ENCODE data around the gene EXOSC5. TPM values are rescaled to one million over a fixed set of nuclear protein-coding genes. Genes with fewer than 3 reads are reported as not detected.
A peak's percentile ranks its signal among the peaks of the same experiment; 100 is the strongest.

Gene EXOSC5
- total RNA-seq, 1 experiment from 2014 or later = 43.1 TPM

- H3K27me3 ChIP-seq (replicated peaks; ENCODE audit: insufficient read depth, low read depth, low read length, poor library complexity) = no peaks in the 10 kb centered on the region
- ChIA-PET POLR2A (ENCODE audit: low non-redundant PET) (no interaction called here), CTCF (interaction anchor here (0.5 to 0.6 kb wide), 2 partner anchors 11 to 601 kb away, joined by 3 read pairs; no protein-coding TSS in a partner anchor)
- H3K4me1 ChIP-seq (ENCODE audit: insufficient read depth, low read length, poor library complexity, severe bottlenecking) = peaks cover 11% of the 10 kb centered on the region
- no peaks in the 10 kb centered on the region for H3K9me3 ChIP-seq (ENCODE audit: low read depth, low read length, poor library complexity, severe bottlenecking)
- TF ChIP-seq CTCF (conservative IDR thresholded peaks at IDR 0.05; ENCODE audit: low read depth, low read length) (0 out of 2 replicates have a peak, but pooled peaks have one; percentile 22), EZH2 (IDR thresholded peaks at IDR 0.05; ENCODE audit: borderline replicate concordance, low read depth, low read length, poor library complexity, severe bottlenecking) (no peak)
- DNase-seq (ENCODE audit: low spot score) = no peak
- H3K27ac ChIP-seq (ENCODE audit: low read depth, low read length, poor library complexity, severe bottlenecking) = peak overlapping the region; percentile 80
- BruUV-seq (replicated peaks) = no TSS peak
- H3K36me3 ChIP-seq (ENCODE audit: insufficient read depth, low read length, poor library complexity, severe bottlenecking) = no peaks in the 10 kb centered on the region
- intact Hi-C loops (cut with micrococcal nuclease; ENCODE audit: unreplicated experiment) = no loop called here
- H3K4me3 ChIP-seq (ENCODE audit: low read depth, low read length, poor library complexity, severe bottlenecking) = peak overlapping the region; percentile 98
These were observed 42.7 kb downstream of the EXOSC5 start for GRCh38 chr19:41354343-41354953.

GRCh38 chr19:41353466-41354342 is 43.5 kb downstream of the EXOSC5 start, which contains the start of gene TGFB1:
TSS of gene TGFB1 (minus strand) at chr19:41353922. CDS start at chr19:41353044, 878 bp downstream.
- intact Hi-C loops (cut with micrococcal nuclease; ENCODE audit: unreplicated experiment) = no loop called here
- TF ChIP-seq EZH2 (IDR thresholded peaks at IDR 0.05; ENCODE audit: borderline replicate concordance, low read depth, low read length, poor library complexity, severe bottlenecking) = no peak
- peak; percentile 95 for TF ChIP-seq CTCF (conservative IDR thresholded peaks at IDR 0.05; ENCODE audit: low read depth, low read length)
- Histone ChIP-seq H3K4me3 (ENCODE audit: low read depth, low read length, poor library complexity, severe bottlenecking) (peak within 1 kb of the TSS; percentile 98), H3K36me3 (ENCODE audit: insufficient read depth, low read length, poor library complexity, severe bottlenecking) (no peaks in the 10 kb centered on the region), H3K4me1 (ENCODE audit: insufficient read depth, low read length, poor library complexity, severe bottlenecking) (peaks cover 11% of the 10 kb centered on the region), H3K27ac (ENCODE audit: low read depth, low read length, poor library complexity, severe bottlenecking) (peak within 1 kb of the TSS; percentile 80), H3K9me3 (ENCODE audit: low read depth, low read length, poor library complexity, severe bottlenecking) (no peaks in the 10 kb centered on the region), H3K27me3 (replicated peaks; ENCODE audit: insufficient read depth, low read depth, low read length, poor library complexity) (no peaks in the 10 kb centered on the region)
- POLR2A ChIA-PET (ENCODE audit: low non-redundant PET) = interaction anchor here (0.6 kb wide), 1 partner anchor 10 kb away, joined by 3 read pairs; the partner anchor contains the start of gene B9D2
- BruUV-seq (replicated peaks) = TSS peak; percentile 90
- DNase-seq (ENCODE audit: low spot score) = peak; percentile 89
- CTCF ChIA-PET = interaction anchor here (1.0 to 1.1 kb wide), 2 partner anchors 149 to 210 kb away, joined by 3 read pairs; no protein-coding TSS in a partner anchor

- Histone ChIP-seq H3K36me3 (ENCODE audit: insufficient read depth, low read length, poor library complexity, severe bottlenecking) (peaks cover 4% of the 10 kb centered on the region), H3K27ac (ENCODE audit: low read depth, low read length, poor library complexity, severe bottlenecking) (peak overlapping the region; percentile 80), H3K9me3 (ENCODE audit: low read depth, low read length, poor library complexity, severe bottlenecking) (no peaks in the 10 kb centered on the region), H3K4me1 (ENCODE audit: insufficient read depth, low read length, poor library complexity, severe bottlenecking) (peaks cover 11% of the 10 kb centered on the region), H3K4me3 (ENCODE audit: low read depth, low read length, poor library complexity, severe bottlenecking) (peak overlapping the region; percentile 98), H3K27me3 (replicated peaks; ENCODE audit: insufficient read depth, low read depth, low read length, poor library complexity) (no peaks in the 10 kb centered on the region)
- ChIA-PET CTCF (interaction anchor here (1.0 to 1.1 kb wide), 2 partner anchors 148 to 210 kb away, joined by 3 read pairs; no protein-coding TSS in a partner anchor), POLR2A (ENCODE audit: low non-redundant PET) (interaction anchor here (0.6 kb wide), 1 partner anchor 11 kb away, joined by 3 read pairs; the partner anchor contains the start of gene B9D2)
- intact Hi-C loops (cut with micrococcal nuclease; ENCODE audit: unreplicated experiment) = no loop called here
- no TSS peak for BruUV-seq (replicated peaks)
- no peak for TF ChIP-seq EZH2 (IDR thresholded peaks at IDR 0.05; ENCODE audit: borderline replicate concordance, low read depth, low read length, poor library complexity, severe bottlenecking)
- peak; percentile 68 for TF ChIP-seq CTCF (conservative IDR thresholded peaks at IDR 0.05; ENCODE audit: low read depth, low read length)
- DNase-seq (ENCODE audit: low spot score) = peak; percentile 62
These were observed 44.3 kb downstream of the EXOSC5 start for GRCh38 chr19:41352609-41353465.
